BLaER1 treated with 17β-estradiol and CSF1 and Interleukin-3, amounts not matched to agents 10 nM and 100 nM (cell line): ENCODE results near the gene CGREF1.

Source experiments
- H3K27ac ChIP-seq, 11 experiments: shearing (Covaris generic); formaldehyde crosslinking; 2 replicates each; pipeline ENCODE4 v1.8.1; 2022
- H3K27me3 ChIP-seq, 11 experiments: shearing (Covaris generic); formaldehyde crosslinking; 2 replicates each; pipeline ENCODE4 v1.8.1; 2022
- H3K36me3 ChIP-seq, 11 experiments: shearing (Covaris generic); formaldehyde crosslinking; 2 replicates each; pipeline ENCODE4 v1.8.1; 2022
- H3K4me1 ChIP-seq, 10 experiments: shearing (Covaris generic); formaldehyde crosslinking; 2 replicates each; pipeline ENCODE4 v1.8.1; 2022
- H3K4me2 ChIP-seq, 11 experiments: shearing (Covaris generic); formaldehyde crosslinking; 2 replicates each; pipeline ENCODE4 v1.8.1; 2022
- H3K4me3 ChIP-seq, 10 experiments: shearing (Covaris generic); formaldehyde crosslinking; 2 replicates each; pipeline ENCODE4 v1.8.1; 2022
- H3K9ac ChIP-seq, 11 experiments: shearing (Covaris generic); formaldehyde crosslinking; 2 replicates each; pipeline ENCODE4 v1.8.1; 2022
- H3K9me3 ChIP-seq, 11 experiments: shearing (Covaris generic); formaldehyde crosslinking; replicated peaks in 1 of 11; 2 replicates each; pipeline ENCODE4 v1.8.1; 2022
- H4K20me1 ChIP-seq, 11 experiments: shearing (Covaris generic); formaldehyde crosslinking; 2 replicates each; pipeline ENCODE4 v1.8.1; 2022
- Cebpa-rat ChIP-seq, 11 experiments: shearing (Covaris generic); IDR thresholded peaks; 2 replicates each; pipeline ENCODE4 v1.8.1; 2022

CGREF1 gene

GRCh38 chr2:27088634-27089033 is 30.3 kb downstream of the CGREF1 start:
- no peak overlapping the region for H3K4me3 ChIP-seq
- no peak overlapping the region for H3K9ac ChIP-seq
- no peak overlapping the region for H3K27ac ChIP-seq
- no peaks in the 10 kb centered on the region for H3K27me3 ChIP-seq
- no peaks in the 10 kb centered on the region for H3K9me3 ChIP-seq
- H3K4me1 ChIP-seq, result peaks cover 30 to 76% (median 60%) of the 10 kb centered on the region in 10 experiments
- peaks cover 0 to 34% (median 16%) of the 10 kb centered on the region in 11 experiments; a peak in 12 of 22 replicates for H4K20me1 ChIP-seq
- H3K4me2 ChIP-seq, result peak overlapping the region in 5 of 11 experiments; percentile 11 to 99 (median 88); a peak in 4 of 22 replicates
- TF ChIP-seq Cebpa-rat (IDR thresholded peaks at IDR 0.05), result no peak
- H3K36me3 ChIP-seq, result peaks cover 5 to 19% (median 12%) of the 10 kb centered on the region in 11 experiments; a peak in 17 of 22 replicates

- H3K9me3 ChIP-seq, result no peaks in the 10 kb centered on the region
- TF ChIP-seq Cebpa-rat (IDR thresholded peaks at IDR 0.05), result no peak
- H4K20me1 ChIP-seq, result peaks cover 0 to 41% (median 23%) of the 10 kb centered on the region in 11 experiments; a peak in 13 of 22 replicates
- H3K4me1 ChIP-seq, result peaks cover 37 to 81% (median 67%) of the 10 kb centered on the region in 10 experiments
- H3K9ac ChIP-seq, result no peak overlapping the region
- no peak overlapping the region for H3K27ac ChIP-seq
- peaks cover 12 to 26% (median 19%) of the 10 kb centered on the region in 11 experiments for H3K36me3 ChIP-seq
- H3K27me3 ChIP-seq, result no peaks in the 10 kb centered on the region
- H3K4me2 ChIP-seq, result peak overlapping the region in 8 of 11 experiments; percentile 88 to 99 (median 95); a peak in 13 of 22 replicates
- no peak overlapping the region for H3K4me3 ChIP-seq
Measured at GRCh38 chr2:27087823-27088410, 31.0 kb downstream of the CGREF1 start.

GRCh38 chr2:27086724-27087593 is 32.0 kb downstream of the CGREF1 start, which contains the start of gene KHK:
KHK (plus strand) TSS chr2:27086772; CDS start chr2:27087260, 488 bp downstream.
- peak within 1 kb of the TSS; percentile 67 to 82 (median 76) for H3K27ac ChIP-seq
- no peaks in the 10 kb centered on the region for H3K27me3 ChIP-seq
- peaks cover 22 to 35% (median 29%) of the 10 kb centered on the region in 11 experiments for H3K36me3 ChIP-seq
- peaks cover 0 to 51% (median 27%) of the 10 kb centered on the region in 11 experiments; a peak in 13 of 22 replicates for H4K20me1 ChIP-seq
- peak within 1 kb of the TSS; percentile 88 to 100 (median 99) for H3K4me2 ChIP-seq
- H3K4me1 ChIP-seq, result peaks cover 47 to 87% (median 76%) of the 10 kb centered on the region in 10 experiments
- H3K9ac ChIP-seq, result peak within 1 kb of the TSS; percentile 71 to 89 (median 81)
- H3K9me3 ChIP-seq, result no peaks in the 10 kb centered on the region
- TF ChIP-seq Cebpa-rat (IDR thresholded peaks at IDR 0.05), result no peak
- H3K4me3 ChIP-seq, result peak within 1 kb of the TSS; percentile 60 to 73 (median 64)

GRCh38 chr2:27086090-27086723 is 32.7 kb downstream of the CGREF1 start:
- Histone ChIP-seq H3K4me2 (peak overlapping the region; percentile 88 to 100 (median 98)), H3K27me3 (no peaks in the 10 kb centered on the region), H3K4me1 (peaks cover 52 to 93% (median 82%) of the 10 kb centered on the region in 10 experiments), H3K36me3 (peaks cover 24 to 39% (median 31%) of the 10 kb centered on the region in 11 experiments), H3K4me3 (peak overlapping the region; percentile 60 to 73 (median 64)), H4K20me1 (peaks cover 0 to 57% (median 27%) of the 10 kb centered on the region in 11 experiments; a peak in 13 of 22 replicates), H3K9ac (peak overlapping the region; percentile 71 to 89 (median 81)), H3K9me3 (no peaks in the 10 kb centered on the region), H3K27ac (peak overlapping the region; percentile 67 to 82 (median 76))
- no peak for TF ChIP-seq Cebpa-rat (IDR thresholded peaks at IDR 0.05)

- Histone ChIP-seq H3K4me2 (peak overlapping the region; percentile 88 to 100 (median 98)), H3K27ac (peak overlapping the region; percentile 67 to 82 (median 76)), H3K4me1 (peaks cover 56 to 92% (median 85%) of the 10 kb centered on the region in 10 experiments), H3K4me3 (peak overlapping the region; percentile 60 to 73 (median 64)), H4K20me1 (peaks cover 0 to 57% (median 27%) of the 10 kb centered on the region in 11 experiments; a peak in 13 of 22 replicates), H3K9ac (peak overlapping the region; percentile 71 to 89 (median 81)), H3K36me3 (peaks cover 24 to 41% (median 31%) of the 10 kb centered on the region in 11 experiments), H3K27me3 (no peaks in the 10 kb centered on the region), H3K9me3 (no peaks in the 10 kb centered on the region)
- TF ChIP-seq Cebpa-rat (IDR thresholded peaks at IDR 0.05), result no peak
Measured at GRCh38 chr2:27085673-27086089, 33.2 kb downstream of the CGREF1 start.

- H3K4me1 ChIP-seq, result peaks cover 61 to 92% (median 88%) of the 10 kb centered on the region in 10 experiments
- no peaks in the 10 kb centered on the region for H3K9me3 ChIP-seq
- peaks cover 24 to 46% (median 31%) of the 10 kb centered on the region in 11 experiments for H3K36me3 ChIP-seq
- H4K20me1 ChIP-seq, result peaks cover 0 to 57% (median 27%) of the 10 kb centered on the region in 11 experiments; a peak in 13 of 22 replicates
- no peaks in the 10 kb centered on the region for H3K27me3 ChIP-seq
- peak overlapping the region; percentile 88 to 100 (median 98) for H3K4me2 ChIP-seq
- H3K4me3 ChIP-seq, result peak overlapping the region; percentile 60 to 73 (median 64)
- peak overlapping the region in 10 of 11 experiments; percentile 67 to 82 (median 77); a peak in 17 of 22 replicates for H3K27ac ChIP-seq
- peak overlapping the region; percentile 71 to 89 (median 81) for H3K9ac ChIP-seq
- TF ChIP-seq Cebpa-rat (IDR thresholded peaks at IDR 0.05), result no peak
Measured at GRCh38 chr2:27085062-27085672, 33.8 kb downstream of the CGREF1 start.

- no peaks in the 10 kb centered on the region for H3K27me3 ChIP-seq
- H3K4me3 ChIP-seq, result peak overlapping the region in 1 of 10 experiments; percentile 64; a peak in 1 of 20 replicates
- peaks cover 0 to 57% (median 27%) of the 10 kb centered on the region in 11 experiments; a peak in 13 of 22 replicates for H4K20me1 ChIP-seq
- H3K9me3 ChIP-seq, result no peaks in the 10 kb centered on the region
- peak overlapping the region in 10 of 11 experiments; percentile 68 to 89 (median 81); a peak in 15 of 22 replicates for H3K9ac ChIP-seq
- peaks cover 65 to 92% (median 87%) of the 10 kb centered on the region in 10 experiments for H3K4me1 ChIP-seq
- peak overlapping the region in 1 of 11 experiments; percentile 92; a peak in 3 of 22 replicates for H3K27ac ChIP-seq
- peaks cover 24 to 47% (median 31%) of the 10 kb centered on the region in 11 experiments for H3K36me3 ChIP-seq
- peak overlapping the region; percentile 88 to 100 (median 99); a peak in 21 of 22 replicates for H3K4me2 ChIP-seq
- TF ChIP-seq Cebpa-rat (IDR thresholded peaks at IDR 0.05), result no peak
Measured at GRCh38 chr2:27084297-27085061, 34.4 kb downstream of the CGREF1 start.
